GM18511 (cell line): Measurements from ENCODE around the gene KIAA1958.

Experiments used
- ATAC-seq: cut with Tn5 transposase; IDR thresholded peaks from one replicate; pipeline ENCODE4 v1.9.1; 2021; ENCODE audit warnings: mild to moderate bottlenecking, moderate library complexity; ENCODE audit not compliant: unreplicated experiment

KIAA1958 gene

GRCh38 chr9:112486221-112487007, at the start of gene KIAA1958:
KIAA1958 (plus strand) TSS chr9:112486827; CDS start chr9:112574081, 87,254 bp downstream.
- peak; percentile 93 for ATAC-seq

- no peak for ATAC-seq
These were observed 49.2 kb upstream of the KIAA1958 start for GRCh38 chr9:112437406-112437805.

GRCh38 chr9:112439171-112439570, 47.5 kb upstream of the KIAA1958 start:
- ATAC-seq, result no peak

GRCh38 chr9:112439825-112440224, 46.8 kb upstream of the KIAA1958 start:
- no peak for ATAC-seq

- no peak for ATAC-seq
These were observed 43.4 kb upstream of the KIAA1958 start for GRCh38 chr9:112443200-112443599.

GRCh38 chr9:112443636-112444035, 43.0 kb upstream of the KIAA1958 start:
- no peak for ATAC-seq

GRCh38 chr9:112445196-112445595, 41.4 kb upstream of the KIAA1958 start:
- ATAC-seq, result no peak

- no peak for ATAC-seq
These were observed 40.5 kb upstream of the KIAA1958 start for GRCh38 chr9:112446080-112446479.

GRCh38 chr9:112446526-112446925, 40.1 kb upstream of the KIAA1958 start:
- ATAC-seq, result no peak

- ATAC-seq, result no peak
These were observed 39.3 kb upstream of the KIAA1958 start for GRCh38 chr9:112447283-112447761.

GRCh38 chr9:112462855-112463254, 23.8 kb upstream of the KIAA1958 start:
- no peak for ATAC-seq

GRCh38 chr9:112465352-112465751, 21.3 kb upstream of the KIAA1958 start:
- ATAC-seq, result no peak

- no peak for ATAC-seq
These were observed 13.6 kb upstream of the KIAA1958 start for GRCh38 chr9:112472996-112473395.

- no peak for ATAC-seq
These were observed 12.6 kb upstream of the KIAA1958 start for GRCh38 chr9:112473986-112474385.

- ATAC-seq, result no peak
These were observed 11.3 kb upstream of the KIAA1958 start for GRCh38 chr9:112475318-112475717.

- no peak for ATAC-seq
These were observed 9.3 kb upstream of the KIAA1958 start for GRCh38 chr9:112477330-112477729.

GRCh38 chr9:112479221-112479620, 7.4 kb upstream of the KIAA1958 start:
- ATAC-seq, result no peak

GRCh38 chr9:112484607-112485006, 2.0 kb upstream of the KIAA1958 start:
- no peak for ATAC-seq

- ATAC-seq, result no peak
These were observed 1.1 kb upstream of the KIAA1958 start for GRCh38 chr9:112485574-112485973.

- ATAC-seq, result peak; percentile 50
These were observed 576 bp downstream of the KIAA1958 start for GRCh38 chr9:112487008-112487798.

- no peak for ATAC-seq
These were observed 1.2 kb downstream of the KIAA1958 start for GRCh38 chr9:112487799-112488340.
